ENCODE data around the gene NAA20. TPM values are rescaled to one million over a fixed set of nuclear protein-coding genes. Genes with fewer than 3 reads are reported as not detected.
A peak's percentile ranks its signal among the peaks of the same experiment; 100 is the strongest.

NAA20 gene
- 10 to 100 TPM; 20.8 to 25.1 (median 23.8) TPM for total RNA-seq
- total RNA-seq (2013) = 30.8 TPM

GRCh38 chr20:20017001-20017843 lies at the start of gene NAA20:
Gene NAA20, plus strand, starts transcription at chr20:20017362. Its CDS starts 35 bp downstream, at chr20:20017397.
- Mint-ChIP-seq H3K4me1 (peaks cover 36 to 49% of the 10 kb centered on the region in 2 donors), H3K27ac (peak within 1 kb of the TSS; percentile 87 to 95), H3K27me3 (ENCODE audit: low read depth in 2 of 2) (peaks cover 0 to 5% of the 10 kb centered on the region in 2 donors), H3K36me3 (no peaks in the 10 kb centered on the region), H3K9me3 (no peaks in the 10 kb centered on the region), H3K4me3 (peak within 1 kb of the TSS; percentile 91)
- ATAC-seq = peak; percentile 95 to 99 (median 97)
- intact Hi-C loops (cut with micrococcal nuclease) = loop anchor here (1.0 kb wide), 1 partner anchor 35 kb away; the partner anchor contains the start of genes CFAP61 and CRNKL1
- peak; percentile 84 to 94 for DNase-seq
- peaks cover 15% of the 10 kb centered on the region for H3K4me1 ChIP-seq (ENCODE audit: control insufficient read depth, insufficient read depth, low read length)
- H3K36me3 ChIP-seq (ENCODE audit: control insufficient read depth, insufficient read depth, low read length) = no peaks in the 10 kb centered on the region
- peak; percentile 72 for TF ChIP-seq CTCF (IDR thresholded peaks at IDR 0.05)
- under 1% methylated on average over 81 of the region's 81 CpGs for WGBS (ENCODE audit: insufficient coverage)
- H3K27me3 ChIP-seq (ENCODE audit: control insufficient read depth, insufficient read depth, low read length) = no peaks in the 10 kb centered on the region
- no peaks in the 10 kb centered on the region for H3K9me3 ChIP-seq (ENCODE audit: control insufficient read depth, insufficient read depth, low read length)
- H3K4me3 ChIP-seq (ENCODE audit: low read length) = peak within 1 kb of the TSS; percentile 74
- H3K27ac ChIP-seq (ENCODE audit: low read length) = peak within 1 kb of the TSS; percentile 68

GRCh38 chr20:19967445-19967844 lies 49.7 kb upstream of the NAA20 start:
- ATAC-seq (no peak), DNase-seq (no peak)
- H3K36me3 Mint-ChIP-seq = no peaks in the 10 kb centered on the region
- Histone ChIP-seq H3K9me3 (ENCODE audit: control insufficient read depth, insufficient read depth, low read length) (no peaks in the 10 kb centered on the region), H3K4me3 (ENCODE audit: low read length) (no peak overlapping the region), H3K36me3 (ENCODE audit: control insufficient read depth, insufficient read depth, low read length) (no peaks in the 10 kb centered on the region), H3K4me1 (ENCODE audit: control insufficient read depth, insufficient read depth, low read length) (peaks cover 10% of the 10 kb centered on the region), H3K27me3 (ENCODE audit: control insufficient read depth, insufficient read depth, low read length) (no peaks in the 10 kb centered on the region), H3K27ac (ENCODE audit: low read length) (no peak overlapping the region)
- WGBS (ENCODE audit: insufficient coverage) = 97% methylated on average over 4 of the region's 5 CpGs
- H3K9me3 Mint-ChIP-seq = no peaks in the 10 kb centered on the region
- H3K4me1 Mint-ChIP-seq = peaks cover 9 to 13% of the 10 kb centered on the region in 2 donors
- intact Hi-C loops (cut with micrococcal nuclease) = no loop called here
- H3K4me3 Mint-ChIP-seq = no peak overlapping the region
- H3K27ac Mint-ChIP-seq = no peak overlapping the region
- peaks cover 0 to 2% of the 10 kb centered on the region in 2 donors for H3K27me3 Mint-ChIP-seq (ENCODE audit: low read depth in 2 of 2)
- no peak for TF ChIP-seq CTCF (IDR thresholded peaks at IDR 0.05)

- ATAC-seq (no peak), DNase-seq (no peak)
- no peak overlapping the region for H3K27ac ChIP-seq (ENCODE audit: low read length)
- no peaks in the 10 kb centered on the region for H3K9me3 ChIP-seq (ENCODE audit: control insufficient read depth, insufficient read depth, low read length)
- H3K9me3 Mint-ChIP-seq = no peaks in the 10 kb centered on the region
- TF ChIP-seq CTCF (IDR thresholded peaks at IDR 0.05) = no peak
- H3K36me3 ChIP-seq (ENCODE audit: control insufficient read depth, insufficient read depth, low read length) = no peaks in the 10 kb centered on the region
- no peak overlapping the region for H3K4me3 ChIP-seq (ENCODE audit: low read length)
- H3K4me3 Mint-ChIP-seq = no peak overlapping the region
- no peak overlapping the region for H3K27ac Mint-ChIP-seq
- H3K4me1 Mint-ChIP-seq = peaks cover 9 to 13% of the 10 kb centered on the region in 2 donors
- H3K4me1 ChIP-seq (ENCODE audit: control insufficient read depth, insufficient read depth, low read length) = peaks cover 10% of the 10 kb centered on the region
- intact Hi-C loops (cut with micrococcal nuclease) = no loop called here
- peaks cover 0 to 2% of the 10 kb centered on the region in 2 donors for H3K27me3 Mint-ChIP-seq (ENCODE audit: low read depth in 2 of 2)
- whole genome bisulfite sequencing (ENCODE audit: insufficient coverage) = 91% methylated on average over 6 of the region's 7 CpGs
- no peaks in the 10 kb centered on the region for H3K36me3 Mint-ChIP-seq
- H3K27me3 ChIP-seq (ENCODE audit: control insufficient read depth, insufficient read depth, low read length) = no peaks in the 10 kb centered on the region
Observed at GRCh38 chr20:19968028-19968427, 49.1 kb upstream of the NAA20 start.

Measured in natural killer cell (primary cell).